H1 (cell line): ENCODE results near the gene A4GALT. TPM values are rescaled to one million over a fixed set of nuclear protein-coding genes. Genes with fewer than 3 reads are reported as not detected.

ENCODE experiments used
- CTCF ChIA-PET: fragments of 300-600 bp; sonication (Branson Sonifier 250); formaldehyde crosslinking; loops from one replicate; lab custom pipeline; 2021; ENCODE audit not compliant: partially characterized antibody; lab: Charles Lee
- POLR2A ChIA-PET: fragments of 300-600 bp; sonication (Branson Sonifier 250); formaldehyde crosslinking; loops from one replicate; lab custom pipeline; 2021; ENCODE audit warnings: inconsistent platforms; ENCODE audit not compliant: partially characterized antibody; lab: Charles Lee
- DNase-seq, 2 experiments: peaks; one replicate each; pipeline versions ENCODE4 v3.0.0 to v3.0.0-alpha.2; 2010 to 2022; ENCODE audit warnings: low spot score in 2 of 2, low read depth in 1 of 2, mixed read lengths in 1 of 2
- FAIRE-seq: peaks from 2 replicates; lab custom pipeline; 2011; peaks lifted over from hg19 to GRCh38; lab: Jason Lieb, UNC
- H2AFZ ChIP-seq: 2 replicates; pipeline ENCODE4 v1.8.1; 2012; ENCODE audit warnings: low read length, inconsistent platforms
- H2AK5ac ChIP-seq: 2 replicates; pipeline ENCODE4 v1.6.1; 2013; ENCODE audit warnings: low read depth, low read length
- H2BK120ac ChIP-seq: replicated peaks from 2 replicates; pipeline ENCODE3; 2013; ENCODE audit warnings: low read depth, low read length, inconsistent platforms
- H2BK12ac ChIP-seq: 2 replicates; pipeline ENCODE4 v1.6.1; 2013; ENCODE audit warnings: low read depth, low read length
- H2BK15ac ChIP-seq: 2 replicates; pipeline ENCODE4 v1.6.1; 2013; ENCODE audit warnings: low read length
- H2BK20ac ChIP-seq: 2 replicates; pipeline ENCODE4 v1.6.1; 2013; ENCODE audit warnings: low read length
- H2BK5ac ChIP-seq: 2 replicates; pipeline ENCODE4 v1.6.1; 2013; ENCODE audit warnings: low read depth, low read length
- H3K14ac ChIP-seq: 2 replicates; pipeline ENCODE4 v1.6.1; 2013; ENCODE audit warnings: inconsistent platforms; ENCODE audit not compliant: insufficient read length
- H3K18ac ChIP-seq: 2 replicates; pipeline ENCODE4 v1.6.1; 2013; ENCODE audit warnings: low read length; ENCODE audit errors: extremely low read depth
- H3K23ac ChIP-seq: 2 replicates; pipeline ENCODE4 v1.6.1; 2013; ENCODE audit warnings: inconsistent platforms; ENCODE audit not compliant: insufficient read length
- H3K23me2 ChIP-seq: 2 replicates; pipeline ENCODE4 v1.6.1; 2013; ENCODE audit warnings: low read depth, low read length
- H3K27ac ChIP-seq: 2 replicates; pipeline ENCODE4 v1.6.1; 2011; ENCODE audit warnings: low read depth, low read length, inconsistent platforms
- H3K27me3 ChIP-seq, 4 experiments: replicated peaks in 1 of 4; 1 replicate in 1 of 4; 2 replicates in 3 of 4; pipeline versions ENCODE4 v1.6.1 to v1.8.1; 2011 to 2013; ENCODE audit warnings: low read length in 3 of 4, mild to moderate bottlenecking in 3 of 4, inconsistent platforms in 2 of 4, mixed read lengths in 2 of 4, moderate library complexity in 1 of 4; ENCODE audit not compliant: control insufficient read depth in 3 of 4, insufficient read depth in 3 of 4; ENCODE audit errors: extremely low read depth in 1 of 4
- H3K36me3 ChIP-seq, 4 experiments: 2 replicates each; pipeline versions ENCODE4 v1.6.1 to v1.8.1; 2011 to 2013; ENCODE audit warnings: mild to moderate bottlenecking in 4 of 4, low read length in 3 of 4, moderate library complexity in 2 of 4, control low read depth in 1 of 4, inconsistent platforms in 1 of 4; ENCODE audit not compliant: insufficient read depth in 4 of 4, control insufficient read depth in 2 of 4
- H3K4ac ChIP-seq: replicated peaks from 2 replicates; pipeline ENCODE3; 2013; ENCODE audit warnings: low read length, low read depth, mixed read lengths, inconsistent platforms; ENCODE audit not compliant: insufficient read length
- H3K4me1 ChIP-seq, 4 experiments: replicated peaks in 1 of 4; 1 replicate in 1 of 4; 2 replicates in 3 of 4; pipeline versions ENCODE4 v1.6.1 to v1.8.1; 2011 to 2013; ENCODE audit warnings: low read length in 3 of 4, inconsistent platforms in 2 of 4, mixed read lengths in 1 of 4; ENCODE audit not compliant: insufficient read depth in 4 of 4, control insufficient read depth in 3 of 4
- H3K4me2 ChIP-seq, 2 experiments: 2 replicates each; pipeline versions ENCODE4 v1.6.1 to v1.8.1; 2011 to 2013; ENCODE audit warnings: low read depth in 2 of 2, low read length in 2 of 2, control low read depth in 1 of 2, inconsistent platforms in 1 of 2, mild to moderate bottlenecking in 1 of 2; ENCODE audit not compliant: insufficient read depth in 1 of 2
- H3K4me3 ChIP-seq, 4 experiments: fragments of 200-600, 300-600 bp in 1 of 4; sonication (generic), shearing (Covaris generic), sonication (Bioruptor Twin) in 1 of 4; 2 replicates each; pipeline versions ENCODE4 v1.5.1 to v1.8.1; 2011 to 2016; ENCODE audit warnings: low read length in 4 of 4, low read depth in 3 of 4, control low read depth in 2 of 4, inconsistent platforms in 2 of 4, mild to moderate bottlenecking in 2 of 4, mixed read lengths in 1 of 4, moderate library complexity in 1 of 4; ENCODE audit not compliant: insufficient read depth in 2 of 4; ENCODE audit errors: extremely low read depth in 1 of 4
- H3K56ac ChIP-seq: replicated peaks from 2 replicates; pipeline ENCODE3; 2013; ENCODE audit warnings: low read depth, mild to moderate bottlenecking, mixed read lengths, low read length, inconsistent platforms; ENCODE audit not compliant: insufficient read length
- H3K79me1 ChIP-seq: 2 replicates; pipeline ENCODE4 v1.6.1; 2013; ENCODE audit warnings: low read depth, low read length, control low read depth
- H3K79me2 ChIP-seq, 2 experiments: 2 replicates each; pipeline versions ENCODE4 v1.6.1 to v1.8.1; 2012 to 2013; ENCODE audit warnings: low read length in 2 of 2, mild to moderate bottlenecking in 2 of 2, inconsistent platforms in 1 of 2; ENCODE audit not compliant: insufficient read depth in 2 of 2, control insufficient read depth in 1 of 2
- H3K9ac ChIP-seq, 4 experiments: replicated peaks in 1 of 4; 1 replicate in 1 of 4; 2 replicates in 3 of 4; pipeline versions ENCODE4 v1.6.1 to v1.8.1; 2011 to 2013; ENCODE audit warnings: low read depth in 3 of 4, low read length in 3 of 4, control low read depth in 2 of 4, mild to moderate bottlenecking in 2 of 4, moderate library complexity in 2 of 4, inconsistent platforms in 1 of 4; ENCODE audit errors: extremely low read depth in 1 of 4
- H3K9me3 ChIP-seq, 2 experiments: 2 replicates each; pipeline versions ENCODE4 v1.6.1 to v1.8.1; 2012 to 2013; ENCODE audit warnings: mild to moderate bottlenecking in 2 of 2, moderate library complexity in 2 of 2, control low read depth in 1 of 2, inconsistent platforms in 1 of 2, low read depth in 1 of 2, low read length in 1 of 2, mixed read lengths in 1 of 2; ENCODE audit not compliant: insufficient read depth in 2 of 2
- H4K20me1 ChIP-seq, 2 experiments: replicated peaks in 1 of 2; 2 replicates each; pipeline versions ENCODE3 to v1.8.1; 2011 to 2013; ENCODE audit warnings: inconsistent platforms in 2 of 2, low read length in 2 of 2, mild to moderate bottlenecking in 1 of 2; ENCODE audit not compliant: insufficient read depth in 2 of 2, control insufficient read depth in 1 of 2
- H4K5ac ChIP-seq: 2 replicates; pipeline ENCODE4 v1.6.1; 2013; ENCODE audit warnings: low read length, low read depth, mixed read lengths, inconsistent platforms; ENCODE audit not compliant: insufficient read length
- H4K8ac ChIP-seq: 2 replicates; pipeline ENCODE4 v1.8.0; 2013; ENCODE audit warnings: mild to moderate bottlenecking, moderate library complexity, low read length, inconsistent platforms; ENCODE audit not compliant: insufficient read depth; ENCODE audit errors: extremely low read depth
- H4K91ac ChIP-seq: replicated peaks from 2 replicates; pipeline ENCODE3; 2013; ENCODE audit warnings: low read length, mixed read lengths, inconsistent platforms; ENCODE audit not compliant: insufficient read length
- TCF12 ChIP-seq: IDR thresholded peaks from 2 replicates; pipeline ENCODE4 v1.6.1; 2011; ENCODE audit warnings: low read depth, mild to moderate bottlenecking, low read length
- WGBS, 2 experiments: shearing (Covaris generic) in 1 of 2; methylation state at CpG; one replicate each; pipeline versions ENCODE4 v1.1.6 to v1.1.7; 2013 to 2015; ENCODE audit warnings: low lambda C conversion rate in 2 of 2, mixed read lengths in 2 of 2, inconsistent platforms in 1 of 2, low coverage in 1 of 2, missing lambda C conversion rate in 1 of 2; ENCODE audit not compliant: insufficient replicate concordance in 2 of 2, insufficient coverage in 1 of 2, insufficient read length in 1 of 2; ENCODE audit errors: extremely low coverage in 1 of 2, missing lambda C conversion rate in 1 of 2; 5-methylcytosine and 5-hydroxymethylcytosine counted together
- polyA plus RNA-seq, 7 experiments: library from polyadenylated mRNA; depleted of rRNA in 3 of 7; stranded (reverse) in 5 of 7; unstranded in 2 of 7; fragments of >200 nt in 5 of 7; fragments of 200-250 nt in 2 of 7; gene quantifications; 1 replicate in 5 of 7; 2 replicates in 1 of 7; 4 replicates in 1 of 7; pipeline versions ENCODE4 v1.2.1 to v1.2.3, GENCODE V29; 2011 to 2013; ENCODE audit warnings: missing spikeins in 2 of 7, mixed read lengths in 2 of 7
- total RNA-seq: library from RNA; stranded (reverse); fragmentation: NEBNext Ultra II Directional; extraction: Animal tissue kit (Norgen Biotek cat#: 25700); gene quantifications from 2 replicates; pipeline ENCODE4 v1.2.1, GENCODE V29; 2021

The A4GALT gene
- total and polyA plus RNA-seq, 2 of the 8 experiments (the other 6 are each of a cell fraction or from before 2014, with no cell fraction given): 7.2 to 13.8 TPM

DNA sequence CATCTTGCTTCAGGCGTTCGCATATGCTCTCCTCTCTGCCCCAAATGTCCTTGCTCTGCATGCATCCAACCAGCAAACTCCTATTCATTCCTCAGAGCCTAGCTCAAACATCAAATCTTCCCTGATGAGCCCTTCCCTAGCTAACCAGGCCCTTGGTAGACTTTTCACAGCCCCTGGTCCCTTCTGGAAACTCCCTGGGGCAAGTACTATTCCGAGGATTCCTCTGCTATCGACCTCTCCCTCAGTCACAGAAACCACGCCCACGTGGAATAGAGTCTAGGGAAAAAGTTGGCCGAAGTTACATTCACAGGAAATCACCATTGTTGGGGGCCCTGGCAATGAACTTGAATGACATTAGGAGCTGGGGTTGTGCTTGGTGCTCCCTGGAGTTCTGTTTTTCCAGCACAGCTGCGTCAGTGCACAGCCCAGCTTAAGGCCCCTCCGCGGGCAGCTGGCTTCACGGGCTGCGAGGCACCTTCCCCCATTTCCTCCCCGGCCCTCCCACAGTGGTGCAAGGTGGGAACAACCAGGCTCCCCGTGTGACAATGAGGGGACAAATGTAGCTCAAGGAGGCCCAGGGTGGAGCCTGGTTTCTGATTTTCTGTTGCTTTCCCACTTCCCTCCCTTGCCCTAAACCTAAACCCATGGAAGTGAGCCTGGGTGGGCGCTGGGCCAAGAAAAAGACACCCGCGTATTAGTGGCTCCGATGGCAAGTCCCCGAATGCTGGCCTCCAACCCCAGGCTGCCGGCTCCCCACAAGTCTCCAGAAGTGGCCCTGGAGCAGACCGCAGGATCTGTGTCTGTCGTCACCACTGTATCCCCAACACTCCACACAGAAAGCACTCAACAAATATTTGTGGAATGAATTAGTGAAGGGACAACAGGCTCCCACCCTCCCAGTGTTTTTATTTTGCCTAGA is 76.0 kb downstream of the A4GALT start:
- no peak for FAIRE-seq
- no peak overlapping the region for H2BK120ac ChIP-seq
- ChIA-PET POLR2A (interaction anchor here (0.7 to 4.6 kb wide), 3 partner anchors 9 to 141 kb away, joined by 3 to 39 read pairs (median 24); partner anchors contain the start of gene POLDIP3), CTCF (interaction anchor here (0.5 to 2.5 kb wide), 9 partner anchors 13 to 626 kb away, joined by 3 to 11 read pairs (median 3); no protein-coding TSS in a partner anchor)
- H4K5ac ChIP-seq: no peak overlapping the region
- peak overlapping the region; percentile 71; the same call in 1 of the 2 replicates for H2BK5ac ChIP-seq
- H3K9me3 ChIP-seq: no peaks in the 10 kb centered on the region
- H3K23me2 ChIP-seq: peaks cover 8% of the 10 kb centered on the region
- no peak overlapping the region for H4K91ac ChIP-seq
- H4K8ac ChIP-seq: no peak overlapping the region
- H3K14ac ChIP-seq: no peak overlapping the region
- peaks cover 7 to 29% (median 21%) of the 10 kb centered on the region in 4 experiments for H3K4me1 ChIP-seq
- 0 out of 4 replicates have a peak overlapping the region, but pooled peaks of 1 of the 2 experiments have one; percentile 2 for H3K4me2 ChIP-seq
- no peak overlapping the region for H3K23ac ChIP-seq
- no peak overlapping the region for H2BK15ac ChIP-seq
- H3K9ac ChIP-seq: no peak overlapping the region
- H3K4ac ChIP-seq: no peak overlapping the region
- no peak overlapping the region for H2BK20ac ChIP-seq
- H2AFZ ChIP-seq: no peak overlapping the region
- no peak overlapping the region for H3K27ac ChIP-seq
- no peak overlapping the region for H2AK5ac ChIP-seq
- no peak for TF ChIP-seq TCF12
- H4K20me1 ChIP-seq: peaks cover 9 to 10% of the 10 kb centered on the region in 2 experiments
- peaks cover 24% of the 10 kb centered on the region for H3K79me1 ChIP-seq
- DNase-seq: no peak
- H3K56ac ChIP-seq: no peak overlapping the region
- H2BK12ac ChIP-seq: 0 out of 2 replicates have a peak overlapping the region, but pooled peaks have one; percentile 17
- H3K79me2 ChIP-seq: peaks cover 0 to 42% of the 10 kb centered on the region in 2 experiments; a peak in 2 of 4 replicates
- no peaks in the 10 kb centered on the region for H3K36me3 ChIP-seq
- 79% methylated on average over 22 of the region's 22 CpGs; no CpG with 5 or more reads in 1 of the 2 experiments for WGBS, 2 experiments
- H3K4me3 ChIP-seq: no peak overlapping the region
- peaks cover 0 to 2% (median 0%) of the 10 kb centered on the region in 4 experiments; a peak in 1 of 7 replicates for H3K27me3 ChIP-seq
- H3K18ac ChIP-seq: no peak overlapping the region; the same call in 1 of the 2 replicates
